Right hindlimb (tissue), 1 donor: Measurements from ENCODE around the gene RNF112.
A peak's percentile ranks its signal among the peaks of the same experiment; 100 is the strongest.
"Not testable (repeated sequence)": the region's sequence is repeated elsewhere in the genome, so short reads cannot be mapped to it uniquely, and the experiment has no call there.

ENCODE experiments used
- DNase-seq: peaks from one replicate; pipeline ENCODE4 v3.0.0-alpha.2; 2018

RNF112 gene

DNA sequence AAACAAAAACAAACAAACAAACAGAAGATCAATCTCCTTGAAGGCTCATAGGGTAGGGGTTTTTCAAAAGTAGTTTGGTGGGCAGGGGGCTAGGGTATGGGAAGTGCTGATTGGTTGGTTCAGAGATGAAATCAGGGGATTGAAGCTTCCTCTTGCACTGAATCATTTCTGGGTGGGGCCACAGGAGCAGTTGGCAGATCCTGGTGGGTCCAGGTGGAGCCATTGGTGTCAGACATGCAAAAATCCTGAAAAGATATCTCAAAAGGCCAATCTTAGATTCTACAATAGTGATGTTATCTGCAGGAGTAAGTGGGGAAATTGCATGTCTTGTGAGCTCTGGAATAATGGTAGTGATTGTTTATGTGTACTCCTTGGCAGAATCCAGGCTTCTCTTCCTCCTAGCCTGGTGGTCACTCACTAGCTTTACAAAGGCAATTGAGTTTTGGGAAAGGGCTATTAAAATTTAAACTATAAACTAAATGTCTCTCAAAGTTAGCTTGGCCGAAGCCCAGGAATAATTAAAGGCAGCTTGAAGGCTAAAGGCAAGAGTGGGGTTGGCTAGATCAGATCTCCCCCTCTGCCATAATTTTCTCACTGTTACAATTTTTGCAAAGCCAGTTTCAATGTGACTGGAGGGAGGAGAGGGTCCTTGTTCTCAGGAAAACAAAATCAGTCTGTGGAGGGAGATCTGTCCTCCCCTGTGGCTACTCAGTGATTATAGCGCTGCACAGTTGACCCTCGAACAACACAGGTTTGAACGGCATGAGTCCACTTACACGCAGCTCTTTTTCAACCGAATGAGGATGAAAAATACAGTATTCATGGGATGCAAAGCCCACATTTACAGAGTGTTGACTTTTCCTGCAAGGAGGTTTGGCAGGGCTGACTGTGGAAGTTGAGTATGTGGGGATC lies 45.2 kb downstream of the RNF112 start:
- DNase-seq: no peak

DNA sequence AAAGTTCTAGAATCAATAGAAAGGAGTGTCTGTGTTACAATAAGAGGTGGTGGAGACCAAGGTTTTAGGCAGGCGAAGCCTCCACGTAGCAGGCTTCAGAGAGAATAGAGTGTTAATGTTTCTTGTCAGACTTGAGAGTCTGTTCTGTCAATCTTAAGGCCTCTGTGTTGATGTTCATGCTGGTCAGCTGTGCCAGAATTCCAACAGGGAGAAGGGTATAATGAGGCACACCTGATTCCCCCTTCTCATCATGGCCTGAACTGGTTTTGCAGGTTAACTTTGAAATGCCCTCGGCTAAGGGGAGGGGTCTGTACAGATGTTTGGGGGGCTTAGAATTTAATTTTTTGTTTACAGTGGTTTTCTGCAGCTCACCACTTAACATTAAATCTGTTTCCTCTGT lies 46.0 kb downstream of the RNF112 start:
- no peak for DNase-seq

DNA sequence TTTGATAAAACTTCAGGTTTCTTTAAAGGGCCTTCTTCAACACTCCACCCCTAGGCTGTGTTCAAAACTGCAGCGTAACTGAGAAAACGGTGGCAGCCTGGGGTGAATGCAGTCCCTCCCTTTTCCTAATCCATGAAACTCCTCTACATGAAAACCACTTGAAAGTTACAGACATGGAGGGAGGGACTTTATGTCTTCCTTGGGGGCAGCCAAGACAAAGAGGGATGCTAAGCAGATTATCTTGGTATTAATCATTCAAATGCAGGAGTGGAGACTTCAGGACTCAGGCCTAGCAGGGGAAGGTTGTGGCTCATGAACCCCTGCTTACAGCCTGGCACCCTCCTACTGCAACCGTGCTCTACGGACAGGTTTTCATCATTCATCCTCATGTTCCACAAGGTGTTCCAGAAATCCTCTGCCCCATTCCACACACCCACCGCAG lies 46.8 kb downstream of the RNF112 start:
- no peak for DNase-seq

DNA sequence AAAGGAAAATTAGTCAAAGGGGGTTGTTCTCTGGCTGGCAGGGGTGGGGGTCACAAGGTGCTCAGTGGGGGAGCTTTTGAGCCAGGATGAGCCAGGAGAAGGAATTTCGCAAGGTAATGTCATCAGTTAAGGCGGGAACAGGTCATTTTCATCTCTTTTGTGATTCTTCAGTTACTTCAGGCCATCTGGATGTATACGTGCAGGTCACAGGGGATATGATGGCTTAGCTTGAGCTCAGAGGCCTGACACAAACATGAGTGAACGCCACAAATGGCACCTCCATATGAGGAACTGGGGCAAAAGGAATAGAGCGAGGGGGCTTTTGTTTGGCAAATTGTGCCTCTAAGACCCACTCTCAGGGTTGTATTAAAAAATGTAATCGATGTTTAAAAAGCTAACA lies 47.4 kb downstream of the RNF112 start:
- DNase-seq: not testable (repeated sequence)

DNA sequence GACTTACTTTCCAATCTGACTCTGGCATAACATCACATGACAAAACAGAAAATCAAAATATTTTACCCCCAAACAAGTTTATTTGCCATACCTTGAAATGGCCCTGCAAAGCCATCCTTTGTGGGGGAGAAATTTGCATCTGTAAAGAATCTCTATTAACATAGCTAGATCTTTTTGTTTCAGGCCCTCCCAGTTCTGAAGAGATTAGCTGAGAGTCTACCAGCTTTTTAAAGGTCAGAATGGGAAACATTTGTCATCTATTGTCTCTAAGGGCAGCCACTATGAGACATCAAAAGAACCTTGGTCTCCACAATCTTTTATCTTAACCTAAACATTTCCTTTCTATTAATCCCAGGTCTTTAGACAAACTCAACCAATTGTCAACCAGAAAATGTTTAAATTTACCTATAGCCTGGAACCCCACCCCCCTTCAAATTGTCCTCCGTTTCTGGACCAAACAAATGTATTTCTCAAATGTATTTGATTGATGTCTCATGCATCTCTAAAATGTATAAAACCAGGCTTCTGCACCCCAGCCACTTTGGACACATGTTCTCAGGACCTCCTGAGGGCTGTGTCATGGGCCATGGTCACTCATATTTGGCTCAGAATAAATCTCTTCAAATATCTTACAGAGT lies 48.1 kb downstream of the RNF112 start:
- DNase-seq: not testable (repeated sequence)

DNA sequence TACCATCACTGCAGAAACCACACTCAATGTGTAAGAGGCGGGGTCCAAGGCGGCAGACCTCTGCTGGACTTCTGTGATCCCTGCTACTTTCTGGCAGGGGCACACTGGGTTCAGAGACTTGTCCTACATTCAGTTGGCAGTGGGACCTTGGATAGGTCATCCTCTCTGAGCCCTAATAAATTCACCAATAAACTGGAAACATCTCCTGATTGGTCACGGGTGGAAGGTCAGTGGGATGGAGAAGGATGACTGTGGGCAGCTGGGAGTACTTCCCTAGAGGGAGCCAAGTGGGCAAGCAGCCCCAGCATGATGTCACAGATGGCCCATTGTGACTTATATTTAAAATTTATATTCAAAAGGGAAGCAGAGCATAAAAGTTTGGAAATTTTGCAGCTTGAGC lies 49.7 kb downstream of the RNF112 start:
- no peak for DNase-seq

DNA sequence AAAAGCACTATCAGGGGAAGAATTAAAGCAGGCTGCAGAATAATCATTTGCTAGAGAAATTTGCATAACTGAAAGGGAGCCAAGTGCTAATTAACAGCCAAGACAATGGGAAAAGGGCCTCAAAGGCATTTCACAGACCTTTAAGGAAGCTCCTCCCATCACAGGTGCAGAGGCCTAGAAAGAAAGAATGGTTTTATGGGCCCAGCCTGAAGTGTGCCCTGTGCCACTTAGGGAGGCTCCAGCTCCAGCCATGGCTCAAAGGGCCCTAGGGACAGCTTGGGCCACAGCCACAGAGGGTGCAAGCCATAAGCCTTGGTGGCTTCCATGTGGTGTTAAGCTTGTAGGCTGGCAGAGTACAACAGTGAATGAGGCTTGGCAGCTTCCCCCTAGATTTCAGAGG lies 50.1 kb downstream of the RNF112 start:
- DNase-seq: no peak

DNA sequence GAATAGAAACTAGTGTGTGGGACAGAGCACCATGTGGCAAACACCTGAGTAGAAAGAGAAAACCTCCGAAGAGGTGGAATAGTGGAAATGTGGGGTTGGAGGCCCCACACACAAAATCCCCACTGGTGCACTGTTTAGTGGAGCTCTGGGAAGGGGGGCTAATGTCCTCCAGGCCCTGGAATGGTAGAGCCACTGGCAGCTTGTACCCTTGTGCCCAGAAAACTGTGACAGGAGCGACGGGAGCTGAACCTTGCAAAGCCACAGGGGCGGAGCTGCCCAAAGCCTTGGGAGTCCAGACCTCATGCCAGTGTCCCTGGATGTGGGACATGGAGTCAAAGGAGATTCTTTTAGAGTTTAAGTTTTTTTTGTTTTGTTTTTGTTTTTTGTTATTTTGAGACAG lies 50.6 kb downstream of the RNF112 start:
- DNase-seq: no peak

DNA sequence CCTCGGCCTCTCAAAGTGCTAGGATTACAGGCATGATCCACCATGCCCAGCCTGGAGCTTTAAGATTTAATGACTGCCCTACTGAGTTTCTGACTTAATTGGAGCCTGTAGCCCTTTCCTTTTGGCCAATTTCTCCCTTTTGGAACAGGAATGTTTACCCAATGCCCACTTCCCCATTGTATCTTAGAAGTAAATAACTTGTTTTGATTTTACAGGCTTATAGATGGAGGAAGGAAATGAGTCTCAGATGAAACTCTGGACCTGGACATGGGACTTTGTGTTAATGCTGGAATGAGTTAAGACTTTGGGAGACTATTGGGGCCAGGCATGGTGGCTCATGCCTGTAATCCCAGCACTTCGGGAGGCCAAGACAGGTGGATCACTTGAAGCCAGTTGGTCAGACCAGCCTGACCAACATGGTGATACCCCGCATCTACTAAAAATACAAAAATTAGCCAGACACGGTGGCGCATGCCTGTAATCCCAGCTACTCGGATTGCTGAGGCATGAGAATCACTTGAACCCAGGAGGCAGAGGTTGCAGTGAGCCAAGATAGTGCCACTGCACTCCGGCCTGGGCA lies 51.5 kb downstream of the RNF112 start:
- not testable (repeated sequence) for DNase-seq

DNA sequence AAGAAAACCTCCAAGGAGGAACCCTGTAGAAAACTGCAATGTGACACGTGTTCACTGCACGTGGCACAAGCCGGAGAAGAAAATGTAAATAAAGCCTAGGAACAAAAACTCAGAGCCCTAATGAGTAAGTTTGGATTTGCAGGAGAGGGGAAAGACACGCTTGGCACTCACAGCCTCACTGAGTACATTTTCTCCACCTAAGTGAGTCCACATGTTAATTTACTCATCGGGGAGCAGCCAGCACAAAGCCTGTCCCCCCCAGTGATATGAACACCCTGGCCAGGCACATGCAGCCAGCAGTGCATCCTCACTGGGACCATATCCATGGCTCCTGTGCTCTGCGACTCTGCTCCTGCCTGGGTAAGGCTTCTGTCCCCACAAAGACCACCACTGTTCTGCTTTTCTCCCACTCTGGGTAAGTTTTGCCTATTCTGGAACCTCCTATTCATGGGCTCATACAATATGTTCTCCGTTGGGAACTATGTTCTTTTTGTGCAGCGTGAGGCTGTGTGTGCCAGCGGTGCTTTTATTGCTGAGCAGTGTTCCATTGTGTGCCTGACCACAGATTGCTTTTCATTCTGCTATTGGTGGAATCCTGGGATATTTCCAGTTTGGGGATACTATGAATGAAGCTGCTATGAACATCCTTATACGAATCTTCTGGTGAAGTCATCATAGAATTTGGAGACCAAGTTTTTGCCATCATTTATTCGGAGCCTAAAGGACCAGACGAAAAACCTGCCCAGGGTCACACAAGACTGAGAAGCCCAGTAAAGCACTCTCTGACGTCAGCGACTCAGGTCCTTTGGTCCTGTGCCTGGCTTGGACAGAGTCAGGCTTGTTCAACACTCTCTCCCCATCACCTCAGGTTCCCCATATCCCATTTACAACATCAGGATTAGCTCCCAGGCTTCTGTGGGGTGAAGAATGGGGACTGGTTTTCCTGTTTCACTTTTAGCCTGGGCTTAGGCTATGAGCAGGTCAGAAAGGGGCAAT lies 53.3 kb downstream of the RNF112 start:
- peak; percentile 48 for DNase-seq
